NCI-H1436 (cell line): ENCODE results near the gene RYR1.
A peak's percentile ranks its signal among the peaks of the same experiment; 100 is the strongest.
"Not testable (repeated sequence)": the region's sequence is repeated elsewhere in the genome, so short reads cannot be mapped to it uniquely, and the experiment has no call there.

Experiments
- DNase-seq: peaks from one replicate; lab custom pipeline; 2025; lab: John Stamatoyannopoulos, UW

Gene RYR1

DNA sequence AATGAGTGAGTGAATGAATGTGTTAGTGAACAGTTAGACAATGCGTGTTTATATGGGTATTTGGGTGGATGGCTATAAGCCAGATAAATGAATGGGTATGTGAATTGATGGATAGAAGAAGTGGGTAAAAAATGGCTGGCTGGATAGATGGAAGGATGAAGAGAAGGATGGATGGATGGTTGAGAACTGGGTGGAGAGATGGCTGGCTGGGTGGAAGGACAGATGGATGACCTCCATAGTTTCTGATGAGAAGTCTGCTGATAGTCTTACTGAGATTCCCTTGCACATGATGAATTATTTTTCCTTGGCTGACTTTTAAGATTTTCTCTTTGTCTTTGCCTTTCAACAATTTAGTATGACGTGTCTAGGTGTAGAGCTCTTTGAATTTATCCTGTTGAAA lies 57.4 kb downstream of the RYR1 start:
- DNase-seq: no peak

DNA sequence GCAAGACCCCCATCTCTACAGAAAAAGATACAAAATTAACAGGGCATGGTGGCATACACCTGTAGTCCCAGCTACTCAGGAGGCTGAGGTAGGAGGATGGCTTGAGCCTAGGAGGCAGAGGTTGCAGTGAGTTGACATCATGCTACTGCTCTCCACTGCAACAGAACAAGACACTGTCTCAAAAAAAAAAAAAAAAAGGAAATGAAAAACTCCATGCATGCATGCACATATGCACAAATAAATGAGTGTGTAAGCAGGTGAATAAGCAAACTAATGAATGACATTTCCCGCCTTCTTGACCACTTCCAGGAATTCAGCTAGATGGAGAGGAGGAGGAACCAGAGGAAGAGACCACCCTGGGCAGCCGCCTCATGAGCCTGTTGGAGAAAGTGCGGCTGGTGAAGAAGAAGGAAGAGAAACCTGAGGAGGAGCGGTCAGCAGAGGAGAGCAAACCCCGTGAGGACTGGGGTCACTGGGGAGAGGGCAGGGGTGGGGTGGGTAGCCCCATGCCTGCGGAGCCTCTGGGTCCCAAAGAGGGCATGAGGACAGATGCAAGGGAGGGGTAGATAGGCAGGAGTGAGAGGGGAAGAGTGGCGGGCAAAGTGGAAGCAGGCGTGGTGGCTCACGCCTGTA lies 58.8 kb downstream of the RYR1 start:
- DNase-seq: no peak

DNA sequence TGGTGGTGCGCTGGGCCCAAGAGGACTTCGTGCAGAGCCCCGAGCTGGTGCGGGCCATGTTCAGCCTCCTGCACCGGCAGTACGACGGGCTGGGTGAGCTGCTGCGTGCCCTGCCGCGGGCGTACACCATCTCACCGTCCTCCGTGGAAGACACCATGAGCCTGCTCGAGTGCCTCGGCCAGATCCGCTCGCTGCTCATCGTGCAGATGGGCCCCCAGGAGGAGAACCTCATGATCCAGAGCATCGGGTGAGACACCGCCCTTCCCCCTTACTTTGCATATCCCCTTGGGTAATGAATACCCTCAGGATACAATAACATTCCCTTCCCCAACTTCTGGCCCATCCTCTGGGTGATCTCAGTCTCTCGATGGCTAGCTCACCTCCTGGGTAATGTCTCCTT lies 60.9 kb downstream of the RYR1 start:
- DNase-seq: no peak

DNA sequence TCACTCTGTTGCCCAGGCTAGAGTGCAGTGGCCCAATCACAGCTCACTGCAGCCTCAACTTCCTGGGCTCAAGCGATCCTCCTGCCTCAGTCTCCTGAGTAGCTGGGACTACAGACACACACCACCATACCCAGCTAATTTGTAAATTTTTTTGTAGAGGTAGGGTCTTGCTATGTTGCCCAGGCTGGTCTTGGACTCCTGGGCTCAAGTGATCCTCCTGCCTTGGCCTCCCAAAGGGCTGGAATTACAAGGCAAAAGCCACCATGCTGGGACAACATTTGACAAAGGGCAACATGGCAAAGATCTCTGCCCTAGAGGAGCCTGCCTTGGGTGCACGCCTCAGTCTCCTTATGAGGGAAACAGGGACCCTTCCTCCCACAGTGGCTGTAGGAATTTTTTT lies 61.9 kb downstream of the RYR1 start:
- not testable (repeated sequence) for DNase-seq

DNA sequence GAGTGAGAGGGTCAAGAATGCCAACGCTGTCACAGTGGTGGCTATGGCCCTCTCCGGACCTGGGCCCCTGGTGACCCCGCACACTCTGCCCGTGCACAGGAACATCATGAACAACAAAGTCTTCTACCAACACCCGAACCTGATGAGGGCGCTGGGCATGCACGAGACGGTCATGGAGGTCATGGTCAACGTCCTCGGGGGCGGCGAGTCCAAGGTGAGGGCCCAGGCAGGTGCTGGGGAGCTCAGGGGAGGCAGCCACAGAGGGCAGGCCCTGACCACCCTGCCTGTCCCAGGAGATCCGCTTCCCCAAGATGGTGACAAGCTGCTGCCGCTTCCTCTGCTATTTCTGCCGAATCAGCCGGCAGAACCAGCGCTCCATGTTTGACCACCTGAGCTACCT lies 62.6 kb downstream of the RYR1 start:
- DNase-seq: no peak

DNA sequence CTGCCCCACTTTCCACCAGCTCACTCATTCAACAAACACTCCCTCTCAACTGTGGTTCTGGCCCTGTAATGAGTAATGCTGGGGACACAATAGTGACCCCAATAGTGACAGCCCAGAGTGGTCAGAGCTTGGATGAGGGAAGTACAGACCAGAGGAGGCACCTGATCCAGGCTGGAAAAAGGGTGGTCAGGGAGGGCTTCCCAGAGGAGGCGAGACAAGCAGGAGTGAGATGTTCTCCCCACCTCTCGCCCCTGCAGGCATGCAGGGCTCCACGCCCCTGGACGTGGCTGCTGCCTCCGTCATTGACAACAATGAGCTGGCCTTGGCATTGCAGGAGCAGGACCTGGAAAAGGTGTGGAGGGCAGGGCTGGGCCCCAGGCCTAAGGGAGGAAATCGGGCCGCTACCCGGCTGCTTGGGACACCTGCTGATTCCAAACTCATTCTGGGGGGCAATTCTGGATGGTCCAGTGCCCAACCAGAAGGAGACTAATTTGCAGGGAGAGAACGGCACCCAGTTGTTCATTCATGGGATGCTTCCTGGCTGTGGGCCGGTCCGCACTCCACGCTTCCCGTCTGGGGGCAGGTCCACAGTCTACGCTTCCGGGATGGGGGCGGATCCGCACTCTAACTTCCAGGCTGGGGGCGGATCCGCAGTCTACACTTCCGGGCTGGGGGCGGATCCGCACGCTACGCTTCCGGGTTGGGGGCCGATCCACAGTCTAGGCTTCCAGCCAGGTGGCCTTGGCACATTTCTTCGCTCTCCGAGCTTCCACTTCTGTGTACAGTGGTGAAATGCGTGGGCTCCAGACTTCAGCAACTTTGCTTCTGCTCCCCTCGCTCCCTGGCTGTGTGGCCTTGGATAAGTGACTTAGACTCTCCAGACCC lies 63.4 kb downstream of the RYR1 start:
- no peak for DNase-seq

DNA sequence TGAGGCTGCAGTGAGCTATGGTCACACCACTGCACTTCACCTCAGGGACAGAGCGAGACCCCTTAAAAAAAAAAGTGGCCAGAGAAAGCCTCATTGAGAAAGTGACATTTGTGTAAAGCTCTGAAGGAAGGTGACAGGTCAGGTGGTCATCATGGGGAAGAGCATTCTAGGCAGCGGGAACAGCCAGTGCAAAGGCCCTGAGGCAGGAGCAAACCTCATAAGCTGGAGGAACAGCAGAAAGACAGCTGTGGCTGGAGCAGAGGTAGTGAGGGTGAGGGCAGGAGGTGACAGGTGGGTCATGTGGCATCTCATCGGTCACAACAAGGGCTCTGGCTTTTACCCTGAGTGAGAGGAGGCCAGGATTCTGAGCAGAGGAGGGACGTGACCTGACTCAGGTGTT lies 64.4 kb downstream of the RYR1 start:
- no peak for DNase-seq

DNA sequence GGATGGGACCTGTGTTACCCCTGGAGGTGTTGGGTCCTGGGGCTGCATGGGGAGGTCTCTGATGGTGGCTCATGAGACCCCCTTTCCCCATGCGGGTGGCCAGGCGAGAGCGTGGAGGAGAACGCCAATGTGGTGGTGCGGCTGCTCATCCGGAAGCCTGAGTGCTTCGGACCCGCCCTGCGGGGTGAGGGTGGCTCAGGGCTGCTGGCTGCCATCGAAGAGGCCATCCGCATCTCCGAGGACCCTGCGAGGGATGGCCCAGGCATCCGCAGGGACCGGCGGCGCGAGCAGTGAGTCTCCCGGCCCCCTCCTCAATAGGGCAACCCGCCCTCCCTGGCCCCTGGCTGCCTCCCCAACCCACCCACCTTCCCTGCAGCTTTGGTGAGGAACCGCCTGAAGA lies 66.0 kb downstream of the RYR1 start:
- no peak for DNase-seq

DNA sequence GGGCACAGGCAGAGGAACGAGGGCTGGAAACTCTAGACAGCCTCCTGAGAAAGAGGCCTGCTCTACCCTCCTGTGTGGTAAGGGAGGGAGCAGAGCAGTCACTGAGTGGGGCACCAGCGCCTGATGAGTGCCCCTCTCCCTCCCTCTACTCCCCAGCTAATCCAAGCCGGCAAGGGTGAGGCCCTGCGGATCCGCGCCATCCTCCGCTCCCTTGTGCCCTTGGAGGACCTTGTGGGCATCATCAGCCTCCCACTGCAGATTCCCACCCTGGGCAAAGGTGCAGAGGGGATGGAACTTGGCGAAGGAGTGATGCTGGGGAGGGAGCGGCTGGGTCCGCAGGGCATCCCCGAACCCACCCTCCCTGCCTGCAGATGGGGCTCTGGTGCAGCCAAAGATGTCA lies 67.0 kb downstream of the RYR1 start:
- DNase-seq: no peak

DNA sequence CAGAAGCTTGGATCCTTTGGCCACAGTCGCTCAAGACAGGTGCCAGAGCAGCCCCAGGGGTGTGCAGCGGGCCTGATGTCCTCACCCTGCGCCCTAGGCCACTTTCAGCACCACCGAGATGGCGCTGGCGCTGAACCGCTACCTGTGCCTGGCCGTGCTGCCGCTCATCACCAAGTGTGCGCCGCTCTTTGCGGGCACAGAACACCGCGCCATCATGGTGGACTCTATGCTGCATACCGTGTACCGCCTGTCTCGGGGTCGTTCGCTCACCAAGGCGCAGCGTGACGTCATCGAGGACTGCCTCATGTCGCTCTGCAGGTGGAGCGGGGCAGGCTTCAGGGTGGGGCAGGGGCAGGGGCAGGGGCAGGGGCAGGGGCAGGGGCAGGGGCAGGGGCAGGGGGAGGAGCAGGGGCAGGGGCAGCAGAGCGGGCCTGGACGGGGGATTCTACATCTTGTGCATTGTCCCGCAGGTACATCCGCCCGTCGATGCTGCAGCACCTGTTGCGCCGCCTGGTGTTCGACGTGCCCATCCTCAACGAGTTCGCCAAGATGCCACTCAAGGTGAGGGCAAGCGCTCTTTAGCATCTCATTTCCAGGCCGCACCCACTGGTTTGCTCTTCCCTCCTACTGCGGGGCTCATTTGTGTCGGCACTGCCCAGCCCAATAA lies 69.1 kb downstream of the RYR1 start:
- no peak for DNase-seq

DNA sequence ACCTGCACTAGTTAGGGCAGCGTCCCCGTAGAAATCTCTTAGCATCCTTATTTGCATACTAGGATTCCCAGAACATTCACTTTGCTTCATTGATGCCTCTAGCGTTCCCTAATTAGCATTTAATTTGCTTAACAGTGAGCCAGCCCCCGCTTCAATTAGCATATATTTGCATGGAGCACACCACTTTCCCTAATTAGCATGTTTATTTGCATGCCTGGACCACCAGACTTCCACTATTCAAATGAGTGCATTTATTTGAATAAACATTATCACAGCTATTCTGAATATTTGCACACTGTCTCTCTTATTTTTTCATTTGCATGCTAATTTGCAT lies 69.6 kb downstream of the RYR1 start:
- DNase-seq: no peak

DNA sequence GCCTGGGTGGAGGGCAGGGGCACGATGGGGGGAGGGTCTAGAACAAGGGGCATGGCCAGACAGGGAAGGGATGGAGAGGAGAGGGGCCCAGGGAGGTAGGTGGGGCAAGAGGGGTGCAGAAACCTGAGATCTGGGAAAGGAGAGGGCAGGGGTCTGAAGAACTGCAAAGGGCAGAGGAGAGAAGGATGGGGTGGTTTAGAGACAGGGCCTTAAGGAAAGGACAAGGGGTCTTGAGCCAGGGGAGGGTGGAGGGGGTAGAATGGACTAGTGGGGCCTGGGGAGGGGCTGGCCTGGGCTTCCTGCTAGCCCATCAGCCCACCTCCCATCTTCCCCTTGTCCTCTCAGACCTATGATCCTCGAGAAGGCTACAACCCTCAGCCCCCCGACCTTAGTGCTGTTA lies 72.5 kb downstream of the RYR1 start:
- DNase-seq: no peak

DNA sequence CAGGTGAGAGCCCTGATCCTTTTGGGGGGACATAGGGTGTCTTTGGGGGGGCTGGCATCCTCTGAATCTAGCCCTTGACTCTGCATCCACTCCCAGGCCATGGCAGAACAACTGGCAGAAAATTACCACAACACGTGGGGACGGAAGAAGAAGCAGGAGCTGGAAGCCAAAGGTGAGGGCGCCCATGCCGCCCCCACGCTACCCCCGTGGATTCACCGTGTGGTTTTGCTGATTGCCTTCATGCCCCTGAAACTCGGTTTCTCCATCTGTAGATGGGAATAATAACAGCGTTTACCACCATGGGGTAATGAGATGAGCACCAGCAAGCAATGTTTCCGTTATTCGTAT lies 72.9 kb downstream of the RYR1 start:
- DNase-seq: no peak

DNA sequence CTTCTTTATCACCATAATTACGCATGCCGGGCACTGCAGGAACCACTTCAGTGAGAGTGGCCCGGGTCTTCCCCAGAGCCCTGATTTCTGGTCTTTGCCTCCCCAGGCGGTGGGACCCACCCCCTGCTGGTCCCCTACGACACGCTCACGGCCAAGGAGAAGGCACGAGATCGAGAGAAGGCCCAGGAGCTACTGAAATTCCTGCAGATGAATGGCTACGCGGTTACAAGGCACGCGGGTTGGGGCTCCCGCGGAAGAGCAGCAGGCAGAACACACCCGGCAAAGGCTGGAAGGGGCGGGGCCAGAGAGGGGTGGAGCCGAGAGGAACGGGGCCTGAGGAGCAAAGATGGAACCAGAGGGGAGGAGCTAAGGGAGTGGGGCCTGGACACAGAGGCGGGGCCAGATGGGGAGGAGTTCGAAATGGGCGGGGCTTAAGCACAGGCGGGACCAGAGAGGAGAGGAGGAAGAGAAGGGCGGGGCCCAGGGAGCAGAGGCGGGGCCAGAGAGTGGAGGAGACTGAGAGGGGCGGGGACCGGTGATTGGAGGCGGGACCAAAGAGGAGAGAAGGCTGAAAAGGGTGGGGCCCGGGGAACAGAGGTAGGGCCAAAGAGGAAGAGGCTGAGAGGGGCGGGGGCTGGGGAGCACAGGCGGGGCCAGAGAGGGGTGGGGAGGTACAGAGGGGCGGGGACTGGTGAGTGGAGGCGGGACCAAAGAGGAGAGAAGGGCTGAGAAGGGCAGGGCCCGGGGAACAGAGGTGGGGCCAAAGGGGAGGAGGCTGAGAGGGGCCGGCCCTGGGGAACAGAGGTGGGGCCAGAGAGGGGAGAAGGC lies 73.4 kb downstream of the RYR1 start:
- peak; percentile 73 for DNase-seq

DNA sequence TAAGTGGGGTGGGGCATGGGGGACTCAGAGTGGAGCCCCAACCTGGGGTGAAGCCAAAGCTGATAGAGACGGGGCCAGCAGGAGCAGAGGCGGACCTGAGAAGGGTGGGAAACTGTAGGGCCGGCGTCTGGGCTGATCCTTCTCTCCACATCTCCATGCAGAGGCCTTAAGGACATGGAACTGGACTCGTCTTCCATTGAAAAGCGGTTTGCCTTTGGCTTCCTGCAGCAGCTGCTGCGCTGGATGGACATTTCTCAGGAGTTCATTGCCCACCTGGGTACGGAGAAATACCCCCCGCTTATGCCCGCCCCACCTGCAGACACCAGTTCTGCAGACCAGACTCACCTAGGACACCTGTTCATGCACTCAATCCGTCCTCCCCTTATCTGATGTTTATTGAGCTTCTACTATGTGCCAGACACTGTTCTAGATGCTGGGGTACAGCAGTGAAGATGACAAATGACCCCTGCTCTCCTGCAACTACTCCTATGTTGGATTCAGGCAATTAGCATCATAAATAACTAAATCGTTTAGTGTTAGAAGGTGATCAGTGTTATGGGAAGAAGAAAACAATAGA lies 74.1 kb downstream of the RYR1 start:
- no peak for DNase-seq

DNA sequence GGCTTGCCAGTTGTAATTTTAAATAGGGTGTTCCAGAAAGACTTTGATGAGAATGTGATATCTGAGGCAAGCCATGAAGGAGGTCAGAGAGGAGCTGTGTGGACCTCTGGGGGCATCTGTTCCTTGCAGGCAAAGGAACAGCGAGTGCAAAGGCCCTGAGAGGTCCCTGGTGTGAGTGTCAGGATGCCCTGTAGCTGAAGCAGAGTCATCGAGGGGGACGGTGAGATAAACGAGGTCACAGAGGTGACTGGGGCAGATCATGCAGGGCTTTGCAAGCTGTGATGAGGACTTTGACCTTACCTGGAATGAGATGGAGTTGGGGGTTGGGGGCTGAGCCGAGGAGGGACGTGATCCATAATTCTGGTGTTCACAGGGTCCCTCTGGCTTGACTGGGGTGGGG lies 75.0 kb downstream of the RYR1 start:
- no peak for DNase-seq

DNA sequence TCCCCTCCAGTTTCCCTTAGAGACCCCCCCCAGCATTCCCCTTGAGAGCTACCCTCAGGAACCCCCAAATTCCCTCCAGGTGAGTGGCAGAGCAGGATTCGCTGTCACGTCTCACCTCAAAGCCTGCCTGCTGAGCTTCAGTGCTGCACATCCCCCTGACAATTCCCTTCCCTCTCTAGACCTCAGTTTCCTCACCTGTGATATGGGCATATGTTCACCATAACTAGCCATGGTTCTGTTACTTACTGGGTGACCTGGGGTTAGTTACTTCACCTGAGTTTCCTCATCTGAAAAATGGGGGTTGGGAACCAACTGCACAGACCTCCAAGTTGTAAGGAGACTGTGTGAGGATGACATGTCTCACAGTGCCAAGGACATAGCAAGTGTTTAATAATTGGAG lies 75.5 kb downstream of the RYR1 start:
- no peak for DNase-seq

DNA sequence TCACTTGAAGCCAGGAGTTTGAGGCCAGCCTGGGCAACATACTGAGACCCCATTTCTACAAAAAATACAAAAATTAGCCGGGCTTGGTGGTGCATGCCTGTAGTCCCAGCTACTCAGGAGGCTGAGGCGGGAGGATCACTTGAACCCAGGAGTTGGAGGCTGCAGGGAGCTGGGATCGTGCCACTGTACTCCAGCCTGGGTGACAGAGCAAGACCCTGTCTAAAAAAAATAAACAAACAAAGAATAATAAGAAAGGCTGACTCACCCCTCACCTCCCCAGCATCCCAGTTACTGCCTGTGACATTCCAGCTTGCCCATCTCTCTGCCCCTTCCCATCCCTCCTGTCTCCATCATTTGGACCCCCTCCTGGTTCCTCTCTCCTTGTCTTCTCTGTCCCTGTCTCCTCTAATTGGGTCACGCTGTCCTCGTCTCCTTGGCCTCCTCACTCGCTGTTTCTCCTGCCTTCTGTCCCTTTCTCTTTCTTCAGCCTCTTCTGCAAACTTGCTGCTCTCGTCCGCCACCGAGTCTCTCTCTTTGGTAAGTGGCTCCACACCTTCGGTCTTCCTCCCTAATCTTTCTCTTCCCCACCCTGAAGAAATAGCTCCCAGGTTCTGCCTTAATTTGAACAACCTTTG lies 77.7 kb downstream of the RYR1 start:
- no peak for DNase-seq

DNA sequence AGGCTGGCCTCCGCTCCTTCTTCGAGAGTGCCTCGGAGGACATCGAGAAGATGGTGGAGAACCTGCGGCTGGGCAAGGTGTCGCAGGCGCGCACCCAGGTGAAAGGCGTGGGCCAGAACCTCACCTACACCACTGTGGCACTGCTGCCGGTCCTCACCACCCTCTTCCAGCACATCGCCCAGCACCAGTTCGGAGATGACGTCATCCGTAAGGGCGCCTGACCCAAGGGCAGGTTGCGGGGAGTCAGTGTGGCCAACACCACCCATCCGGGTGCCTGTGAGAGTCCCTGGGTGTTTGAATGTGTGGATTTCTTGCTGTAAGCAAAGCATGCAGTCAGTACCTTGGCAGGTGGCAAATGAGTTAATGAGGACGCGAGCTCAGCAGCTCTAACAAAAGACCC lies 78.8 kb downstream of the RYR1 start:
- no peak for DNase-seq

DNA sequence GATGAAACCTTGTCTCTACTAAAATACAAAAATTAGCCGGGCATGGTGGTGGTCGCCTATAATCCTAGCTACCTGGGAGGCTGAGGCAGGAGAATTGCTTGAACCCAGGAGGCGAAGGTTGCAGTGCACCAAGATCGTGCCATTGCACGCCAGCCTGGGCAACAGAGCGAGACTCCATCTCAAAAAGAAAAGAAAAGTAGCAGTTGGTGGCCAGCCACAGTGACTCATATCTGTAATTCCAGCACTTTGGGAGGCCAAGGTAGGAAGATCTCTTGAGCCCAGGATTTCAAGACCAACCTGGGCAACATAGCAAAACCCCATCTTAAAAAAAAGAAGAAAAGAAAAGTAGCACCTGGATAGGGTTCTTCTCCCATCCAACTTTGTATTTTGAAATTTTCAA lies 79.7 kb downstream of the RYR1 start:
- DNase-seq: not testable (repeated sequence)

DNA sequence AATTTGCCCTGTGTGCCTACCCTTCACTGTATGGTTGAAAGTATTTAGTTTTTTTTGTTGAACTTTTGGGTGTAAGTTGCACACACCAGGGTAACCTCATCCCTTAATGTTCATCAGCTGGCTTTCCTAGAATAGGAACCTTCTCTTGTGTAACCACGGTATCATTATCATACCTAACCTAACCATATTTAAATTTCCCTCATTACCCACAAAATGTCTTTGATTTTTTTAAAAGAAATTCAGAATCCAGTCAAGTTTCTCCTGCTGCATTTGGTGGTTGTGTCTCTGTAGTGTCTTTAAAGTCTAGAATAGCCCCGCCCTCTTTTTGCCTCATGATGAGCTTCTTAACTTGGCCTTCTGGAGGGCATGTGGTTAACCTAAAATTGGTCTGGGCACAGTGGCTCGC lies 80.3 kb downstream of the RYR1 start:
- DNase-seq: no peak
